HepG2 (cell line): ENCODE data around the gene C1orf35. TPM values are rescaled to one million over a fixed set of nuclear protein-coding genes. Genes with fewer than 3 reads are reported as not detected.
A peak's percentile ranks its signal among the peaks of the same experiment; 100 is the strongest.

Experiments used
- ATAC-seq: fragments of 200-7000 bp; cut with Tn5 transposase; 3 replicates; pipeline ENCODE4 v1.9.1; 2020; ENCODE audit warnings: mild to moderate bottlenecking, moderate library complexity
- BruUV-seq: library from RNA; stranded (reverse); fragments of 400-500 nt; replicated peaks from 2 replicates; lab custom pipeline; 2021; lab: Mats Ljungman, UMichigan
- CTCF ChIA-PET: fragments of 300-600 bp; formaldehyde crosslinking; extraction: SDS; loops from one replicate; lab custom pipeline; 2021; ENCODE audit warnings: low total read pairs, inconsistent platforms, low intra/inter-chr PET ratio; lab: Yijun Ruan, JAX
- POLR2A ChIA-PET: fragments of 350-600 bp; sonication (Branson Sonifier 250); formaldehyde crosslinking; loops from one replicate; lab custom pipeline; 2020; ENCODE audit warnings: antibody characterized with exemption, inconsistent platforms; lab: Yijun Ruan, JAX
- DNase-seq: peaks from one replicate; pipeline ENCODE4 v3.0.0-alpha.2; 2015; ENCODE audit warnings: low spot score
- FAIRE-seq: peaks from 3 replicates; lab custom pipeline; 2011; peaks lifted over from hg19 to GRCh38; lab: Jason Lieb, UNC
- H2AFZ ChIP-seq: one replicate; pipeline ENCODE4 v1.6.1; 2011; ENCODE audit warnings: low read length, inconsistent platforms
- H3K27ac ChIP-seq: fragments of 300-600 bp; 3 replicates; pipeline ENCODE4 v1.8.0; 2011; ENCODE audit warnings: mixed run types, mild to moderate bottlenecking, mixed read lengths, low read length, inconsistent platforms; ENCODE audit not compliant: insufficient read depth; ENCODE audit errors: extremely low read length
- H3K27me3 ChIP-seq, 2 experiments: fragments of 200-600 bp in 1 of 2; 2 replicates in 1 of 2; 3 replicates in 1 of 2; pipeline versions ENCODE4 v1.6.0 to v1.8.0; 2011; ENCODE audit warnings: low read length in 2 of 2, mild to moderate bottlenecking in 2 of 2, moderate library complexity in 2 of 2, inconsistent platforms in 1 of 2; ENCODE audit not compliant: insufficient read depth in 2 of 2, control insufficient read depth in 1 of 2
- H3K36me3 ChIP-seq, 2 experiments: fragments of 200-600 bp in 1 of 2; replicated peaks in 1 of 2; 2 replicates in 1 of 2; 3 replicates in 1 of 2; pipeline versions ENCODE4 v1.5.1 to v1.8.0; 2011; ENCODE audit warnings: low read length in 2 of 2, inconsistent platforms in 1 of 2; ENCODE audit not compliant: insufficient read depth in 2 of 2, control insufficient read depth in 1 of 2
- H3K4me1 ChIP-seq: 2 replicates; pipeline ENCODE4 v1.5.1; 2012; ENCODE audit warnings: low read length, inconsistent platforms; ENCODE audit not compliant: insufficient read depth
- H3K4me2 ChIP-seq: 2 replicates; pipeline ENCODE4 v1.6.0; 2011; ENCODE audit warnings: low read depth, low read length, inconsistent platforms
- H3K4me3 ChIP-seq, 3 experiments: fragments of 200-600 bp in 1 of 3; sonication (generic), shearing (Covaris generic) in 1 of 3; replicated peaks in 1 of 3; 2 replicates each; pipeline ENCODE4 v1.5.1; 2011 to 2016; ENCODE audit warnings: low read length in 3 of 3, inconsistent platforms in 2 of 3, low read depth in 2 of 3, mild to moderate bottlenecking in 2 of 3, control low read depth in 1 of 3, mixed read lengths in 1 of 3; ENCODE audit not compliant: insufficient read depth in 1 of 3
- H3K79me2 ChIP-seq: one replicate; pipeline ENCODE4 v1.6.1; 2011; ENCODE audit warnings: low read length, inconsistent platforms; ENCODE audit not compliant: insufficient read depth
- H3K9ac ChIP-seq: 2 replicates; pipeline ENCODE4 v1.6.0; 2011; ENCODE audit warnings: mild to moderate bottlenecking, low read depth, low read length, inconsistent platforms; ENCODE audit not compliant: insufficient read depth
- H3K9me3 ChIP-seq: 2 replicates; pipeline ENCODE4 v1.5.1; 2012; ENCODE audit warnings: mild to moderate bottlenecking, low read length
- H4K20me1 ChIP-seq: 2 replicates; pipeline ENCODE4 v1.6.0; 2011; ENCODE audit warnings: inconsistent platforms, mild to moderate bottlenecking, low read length, moderate library complexity; ENCODE audit not compliant: insufficient read depth
- ATF7-NPFF ChIP-seq: sonication (generic); formaldehyde crosslinking; IDR thresholded peaks from 2 replicates; pipeline ENCODE4 v1.8.1; 2023; ENCODE audit warnings: mild to moderate bottlenecking, low read depth, missing genetic modification reagents, moderate library complexity
- DBP ChIP-seq: sonication (generic); formaldehyde crosslinking; IDR thresholded peaks from 2 replicates; pipeline ENCODE4 v1.4.0; 2020; ENCODE audit warnings: missing genetic modification reagents; ENCODE audit errors: not compliant biosample characterization
- FOXA3 ChIP-seq: IDR thresholded peaks from 2 replicates; pipeline ENCODE4 v1.6.1; 2016; ENCODE audit warnings: missing genetic modification reagents, missing compliant biosample characterization
- GMEB2 ChIP-seq: IDR thresholded peaks from 2 replicates; pipeline ENCODE4 v1.6.1; 2016; ENCODE audit warnings: missing biosample characterization, missing genetic modification reagents, low read depth
- KDM6A ChIP-seq: IDR thresholded peaks from 2 replicates; pipeline ENCODE4 v1.6.1; 2016; ENCODE audit warnings: low read depth
- KLF6 ChIP-seq: IDR thresholded peaks from 2 replicates; pipeline ENCODE4 v1.8.0; 2016; ENCODE audit warnings: missing biosample characterization, missing genetic modification reagents
- MAFG ChIP-seq: sonication (generic); formaldehyde crosslinking; IDR thresholded peaks from 2 replicates; pipeline ENCODE4 v1.5.1; 2020; ENCODE audit warnings: mild to moderate bottlenecking, missing genetic modification reagents
- NFYC ChIP-seq: IDR thresholded peaks from 2 replicates; pipeline ENCODE4 v1.6.1; 2016; ENCODE audit warnings: missing genetic modification reagents, missing compliant biosample characterization
- PCBP2 ChIP-seq: fragments of 200-400 bp; formaldehyde crosslinking; optimal IDR thresholded peaks from 2 replicates; pipeline ENCODE3; 2018; ENCODE audit warnings: low read length, low read depth; ENCODE audit not compliant: poor library complexity, severe bottlenecking
- ZNF230 ChIP-seq: sonication (generic); formaldehyde crosslinking; IDR thresholded peaks from 2 replicates; pipeline ENCODE4 v1.4.0; 2020; ENCODE audit warnings: mild to moderate bottlenecking, missing genetic modification reagents
- ZNF329 ChIP-seq: sonication (generic); formaldehyde crosslinking; IDR thresholded peaks from 2 replicates; pipeline ENCODE4 v1.9.0; 2021; ENCODE audit warnings: low read depth, mild to moderate bottlenecking, missing genetic modification reagents
- ZNF749 ChIP-seq: sonication (generic); formaldehyde crosslinking; IDR thresholded peaks from 2 replicates; pipeline ENCODE4 v1.8.0; 2022; ENCODE audit warnings: mild to moderate bottlenecking, missing genetic modification reagents, moderate library complexity, borderline replicate concordance
- ZNF775 ChIP-seq: sonication (generic); formaldehyde crosslinking; IDR thresholded peaks from 2 replicates; pipeline ENCODE4 v1.4.0; 2020; ENCODE audit warnings: missing genetic modification reagents, mild to moderate bottlenecking, moderate library complexity, borderline replicate concordance
- ZNF776 ChIP-seq: sonication (generic); formaldehyde crosslinking; IDR thresholded peaks from 2 replicates; pipeline ENCODE4 v1.4.0; 2020; ENCODE audit warnings: mild to moderate bottlenecking, missing genetic modification reagents
- WGBS: methylation state at CpG from one replicate; pipeline ENCODE4 v1.1.6; 2017; ENCODE audit warnings: low lambda C conversion rate; 5-methylcytosine and 5-hydroxymethylcytosine counted together
- in situ Hi-C: cut with HindIII; loops from 2 replicates; pipeline ENCODE4 v1.10.0; 2017; ENCODE audit warnings: low pct_unique_long_range_greater_than_20kb; ENCODE audit not compliant: extremely low pct_ligation_motif_present
- intact Hi-C: fragments of 100-400 bp; cut with micrococcal nuclease; formaldehyde crosslinking; loops from one replicate; pipeline ENCODE4 v1.10.0; 2022; ENCODE audit not compliant: unreplicated experiment
- polyA plus RNA-seq, 8 experiments: library from polyadenylated mRNA; depleted of rRNA in 3 of 8; stranded (reverse) in 7 of 8; unstranded in 1 of 8; fragments of >200 nt; fragmentation: Illumina TruSeq in 4 of 8; extraction: Trizol in 4 of 8; gene quantifications; 2 replicates each; pipeline versions ENCODE4 v1.2.1 to v1.2.3, GENCODE V29; 2011 to 2016; ENCODE audit warnings: low read depth in 4 of 8, missing spikeins in 1 of 8, mixed read lengths in 1 of 8; ENCODE audit not compliant: insufficient read depth in 1 of 8
- total RNA-seq, 5 experiments: library from RNA; depleted of rRNA; stranded (reverse); fragments of >200 nt; fragmentation: Illumina TruSeq; extraction: Trizol; gene quantifications; 2 replicates each; pipeline ENCODE4 v1.2.3, GENCODE V29; 2016; ENCODE audit warnings: low read depth in 1 of 5

The C1orf35 gene
- total and polyA plus RNA-seq, 2 of the 13 experiments (the other 11 are each of a cell fraction or from before 2014, with no cell fraction given): 8.1 to 19.3 TPM

- H4K20me1 ChIP-seq: no peaks in the 10 kb centered on the region
- ATAC-seq: 0 out of 3 replicates have a peak, but pooled peaks have one; percentile 13
- no peak for FAIRE-seq
- H3K4me3 ChIP-seq: no peak overlapping the region
- no peaks in the 10 kb centered on the region for H3K9me3 ChIP-seq
- TF ChIP-seq ZNF329 (CRISPR knock-in tag) (no peak), ZNF230 (CRISPR knock-in tag) (no peak), ATF7-NPFF (CRISPR knock-in tag) (no peak), ZNF749 (CRISPR knock-in tag) (no peak), NFYC (CRISPR knock-in tag) (no peak), MAFG (CRISPR knock-in tag) (no peak), PCBP2 (no peak), ZNF775 (CRISPR knock-in tag) (no peak), GMEB2 (CRISPR knock-in tag) (no peak), FOXA3 (CRISPR knock-in tag) (no peak), DBP (CRISPR knock-in tag) (no peak), ZNF776 (CRISPR knock-in tag) (no peak), KLF6 (CRISPR knock-in tag) (no peak), KDM6A (CRISPR knock-in tag) (no peak)
- H3K36me3 ChIP-seq: no peaks in the 10 kb centered on the region
- H3K27ac ChIP-seq: no peak overlapping the region
- BruUV-seq: no TSS peak
- no peaks in the 10 kb centered on the region for H3K79me2 ChIP-seq
- 27% methylated on average over 3 of the region's 33 CpGs for WGBS
- CTCF ChIA-PET: no interaction called here
- H2AFZ ChIP-seq: no peak overlapping the region
- no peak for DNase-seq
- H3K4me2 ChIP-seq: no peak overlapping the region
- H3K4me1 ChIP-seq: no peaks in the 10 kb centered on the region
- intact Hi-C loops: no loop called here
- in situ Hi-C loops: no loop called here
- H3K9ac ChIP-seq: no peak overlapping the region
- H3K27me3 ChIP-seq: peaks cover 8 to 30% of the 10 kb centered on the region in 2 experiments; a peak in 4 of 5 replicates
- POLR2A ChIA-PET: no interaction called here
Measured at GRCh38 chr1:228059634-228060457, 43.3 kb downstream of the C1orf35 start.
